ENCODE results near the gene NRARP. TPM values are rescaled to one million over a fixed set of nuclear protein-coding genes. Genes with fewer than 3 reads are reported as not detected.

NRARP gene
- total and polyA plus RNA-seq, 2 experiments from 2014 or later, result 4.0 to 55.1 TPM

DNA sequence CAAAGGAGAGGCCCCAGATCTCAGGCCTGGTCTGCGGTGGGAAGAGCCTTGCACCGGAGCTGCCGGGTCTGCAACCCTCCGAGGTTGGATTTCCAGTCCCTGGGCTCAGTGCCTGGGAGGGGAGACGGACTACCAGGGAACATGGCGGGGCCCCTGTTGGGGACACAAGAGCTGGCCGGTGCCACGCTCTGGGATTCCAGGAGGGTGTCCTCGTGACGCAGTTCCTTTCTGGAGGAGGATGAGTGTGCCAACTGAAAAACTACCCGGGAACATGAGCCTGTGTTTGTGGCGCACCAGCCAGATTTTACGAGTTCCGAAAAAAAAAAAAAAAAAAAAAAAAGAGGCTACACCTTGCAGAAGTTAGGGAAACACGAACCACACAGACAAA lies 9.0 kb downstream of the NRARP start (continued):
- TF ChIP-seq, protein P1, sequence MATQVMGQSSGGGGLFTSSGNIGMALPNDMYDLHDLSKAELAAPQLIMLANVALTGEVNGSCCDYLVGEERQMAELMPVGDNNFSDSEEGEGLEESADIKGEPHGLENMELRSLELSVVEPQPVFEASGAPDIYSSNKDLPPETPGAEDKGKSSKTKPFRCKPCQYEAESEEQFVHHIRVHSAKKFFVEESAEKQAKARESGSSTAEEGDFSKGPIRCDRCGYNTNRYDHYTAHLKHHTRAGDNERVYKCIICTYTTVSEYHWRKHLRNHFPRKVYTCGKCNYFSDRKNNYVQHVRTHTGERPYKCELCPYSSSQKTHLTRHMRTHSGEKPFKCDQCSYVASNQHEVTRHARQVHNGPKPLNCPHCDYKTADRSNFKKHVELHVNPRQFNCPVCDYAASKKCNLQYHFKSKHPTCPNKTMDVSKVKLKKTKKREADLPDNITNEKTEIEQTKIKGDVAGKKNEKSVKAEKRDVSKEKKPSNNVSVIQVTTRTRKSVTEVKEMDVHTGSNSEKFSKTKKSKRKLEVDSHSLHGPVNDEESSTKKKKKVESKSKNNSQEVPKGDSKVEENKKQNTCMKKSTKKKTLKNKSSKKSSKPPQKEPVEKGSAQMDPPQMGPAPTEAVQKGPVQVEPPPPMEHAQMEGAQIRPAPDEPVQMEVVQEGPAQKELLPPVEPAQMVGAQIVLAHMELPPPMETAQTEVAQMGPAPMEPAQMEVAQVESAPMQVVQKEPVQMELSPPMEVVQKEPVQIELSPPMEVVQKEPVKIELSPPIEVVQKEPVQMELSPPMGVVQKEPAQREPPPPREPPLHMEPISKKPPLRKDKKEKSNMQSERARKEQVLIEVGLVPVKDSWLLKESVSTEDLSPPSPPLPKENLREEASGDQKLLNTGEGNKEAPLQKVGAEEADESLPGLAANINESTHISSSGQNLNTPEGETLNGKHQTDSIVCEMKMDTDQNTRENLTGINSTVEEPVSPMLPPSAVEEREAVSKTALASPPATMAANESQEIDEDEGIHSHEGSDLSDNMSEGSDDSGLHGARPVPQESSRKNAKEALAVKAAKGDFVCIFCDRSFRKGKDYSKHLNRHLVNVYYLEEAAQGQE (IDR thresholded peaks at IDR 0.05; ENCODE audit: unreplicated experiment), result no peak
- TF ChIP-seq, protein P2, sequence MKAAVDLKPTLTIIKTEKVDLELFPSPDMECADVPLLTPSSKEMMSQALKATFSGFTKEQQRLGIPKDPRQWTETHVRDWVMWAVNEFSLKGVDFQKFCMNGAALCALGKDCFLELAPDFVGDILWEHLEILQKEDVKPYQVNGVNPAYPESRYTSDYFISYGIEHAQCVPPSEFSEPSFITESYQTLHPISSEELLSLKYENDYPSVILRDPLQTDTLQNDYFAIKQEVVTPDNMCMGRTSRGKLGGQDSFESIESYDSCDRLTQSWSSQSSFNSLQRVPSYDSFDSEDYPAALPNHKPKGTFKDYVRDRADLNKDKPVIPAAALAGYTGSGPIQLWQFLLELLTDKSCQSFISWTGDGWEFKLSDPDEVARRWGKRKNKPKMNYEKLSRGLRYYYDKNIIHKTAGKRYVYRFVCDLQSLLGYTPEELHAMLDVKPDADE (IDR thresholded peaks at IDR 0.05), result no peak
- TF ChIP-seq POLR2AphosphoS5 (IDR thresholded peaks at IDR 0.05; ENCODE audit: low read depth), result no peak
- TF ChIP-seq EZH2 (IDR thresholded peaks at IDR 0.05; ENCODE audit: low read depth, unreplicated experiment), result no peak
- no peak for TF ChIP-seq JUNB (IDR thresholded peaks at IDR 0.05; ENCODE audit: unreplicated experiment)

GRCh38 chr9:137286975-137287383 lies 15.1 kb downstream of the NRARP start:
- Mint-ChIP-seq H3K9me3 (peaks cover 5% of the 10 kb centered on the region; the same call in 2 of the 3 replicates), H3K36me3 (ENCODE audit: low read depth) (peaks cover 4% of the 10 kb centered on the region), H3K4me1 (no peaks in the 10 kb centered on the region), H3K27ac (no peak overlapping the region), H3K4me3 (no peak overlapping the region), H3K27me3 (ENCODE audit: insufficient read depth, low read depth, poor library complexity) (peaks cover 17% of the 10 kb centered on the region)
- Histone ChIP-seq H3K79me2 (replicated peaks; ENCODE audit: insufficient read depth) (no peaks in the 10 kb centered on the region), H3K9me2 (ENCODE audit: insufficient read depth) (no peaks in the 10 kb centered on the region), H3K36me3 (ENCODE audit: insufficient read depth) (no peaks in the 10 kb centered on the region), H3K27me3 (ENCODE audit: insufficient read depth) (peaks cover 8% of the 10 kb centered on the region), H3K4me2 (no peak overlapping the region), H4K20me1 (replicated peaks; ENCODE audit: insufficient read depth) (peaks cover 8% of the 10 kb centered on the region; the same call in 1 of the 2 replicates), H3K27ac (ENCODE audit: low read depth) (no peak overlapping the region), H2AFZ (no peak overlapping the region), H3K4me1 (ENCODE audit: insufficient read depth) (no peaks in the 10 kb centered on the region), H3F3A (replicated peaks; ENCODE audit: low read depth) (peaks cover 7% of the 10 kb centered on the region; the same call in 1 of the 2 replicates), H3K4me3 (no peak overlapping the region)
- DNase-seq (ENCODE audit: low spot score) (peak; percentile 85), ATAC-seq (peak; percentile 100)
- TF ChIP-seq STAT1 (IDR thresholded peaks at IDR 0.05; ENCODE audit: unreplicated experiment) (no peak), POLR2AphosphoS5 (IDR thresholded peaks at IDR 0.05; ENCODE audit: low read depth) (no peak), NANOG (IDR thresholded peaks at IDR 0.05; ENCODE audit: borderline replicate concordance) (no peak), ZNF331 (CRISPR knock-in tag; IDR thresholded peaks at IDR 0.05; ENCODE audit: low read depth) (no peak), CREB1 (CRISPR knock-in tag; IDR thresholded peaks at IDR 0.05; ENCODE audit: low read depth) (no peak), EZH2 (IDR thresholded peaks at IDR 0.05; ENCODE audit: low read depth, unreplicated experiment) (no peak), CTCF (conservative IDR thresholded peaks at IDR 0.05; ENCODE audit: low read depth in 2 of 2) (peak; percentile 65 to 96), EZH2phosphoT487 (IDR thresholded peaks at IDR 0.05; ENCODE audit: unreplicated experiment) (no peak), JUNB (IDR thresholded peaks at IDR 0.05; ENCODE audit: unreplicated experiment) (no peak)
- TF ChIP-seq, protein P2 (IDR thresholded peaks at IDR 0.05), result no peak
- TF ChIP-seq, protein P1 (IDR thresholded peaks at IDR 0.05; ENCODE audit: unreplicated experiment), result no peak
